Activated T-cell treated with anti-CD3 and anti-CD28 coated beads, Interleukin-2, amount 50 U/mL, for 48 hours (primary cell): ENCODE data around the gene CHRM2.

Experiments used
- DNase-seq, 2 experiments: peaks; one replicate each; pipeline ENCODE4 v3.0.0-alpha.2; 2020

The CHRM2 gene

DNA sequence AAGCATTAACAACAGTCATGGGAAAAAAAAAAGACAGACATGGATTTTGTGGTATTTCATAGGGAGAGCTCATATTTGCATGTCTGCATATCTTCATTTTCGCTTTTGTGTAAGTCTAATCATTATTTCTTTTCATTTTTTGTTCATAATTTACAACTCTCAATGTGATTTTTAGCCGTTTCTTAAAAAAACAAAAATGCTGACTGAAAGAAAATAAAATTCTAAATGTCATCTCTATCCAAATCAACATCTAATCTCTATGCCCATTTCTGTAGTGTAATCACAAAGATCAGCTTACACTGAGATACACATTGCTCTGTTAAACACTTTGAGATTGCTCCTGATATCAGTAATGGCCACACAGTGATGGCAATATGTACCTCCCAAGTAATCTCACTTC, 29.2 kb downstream of the CHRM2 start:
- no peak for DNase-seq

- no peak for DNase-seq
These were observed 31.6 kb downstream of the CHRM2 start for GRCh38 chr7:136900005-136900404.

DNA sequence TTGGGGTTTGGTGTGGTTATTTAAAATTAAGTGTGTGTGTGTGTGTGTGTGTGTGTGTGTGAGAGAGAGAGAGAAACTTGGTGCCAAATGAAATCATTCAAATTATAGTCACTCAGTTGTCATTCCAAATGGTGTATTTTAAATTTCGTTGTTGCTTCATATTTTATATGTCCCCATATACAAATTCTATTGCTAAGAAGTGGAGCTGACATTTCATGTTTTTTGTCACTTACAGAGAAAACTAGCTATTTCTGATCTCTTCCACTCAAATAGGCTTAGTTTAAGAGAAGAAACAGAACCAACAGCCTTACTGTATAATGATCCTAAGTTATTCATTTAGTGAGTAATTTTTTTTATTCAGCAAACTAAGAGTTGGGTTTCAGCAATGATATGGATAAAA, 42.3 kb downstream of the CHRM2 start:
- no peak for DNase-seq

DNA sequence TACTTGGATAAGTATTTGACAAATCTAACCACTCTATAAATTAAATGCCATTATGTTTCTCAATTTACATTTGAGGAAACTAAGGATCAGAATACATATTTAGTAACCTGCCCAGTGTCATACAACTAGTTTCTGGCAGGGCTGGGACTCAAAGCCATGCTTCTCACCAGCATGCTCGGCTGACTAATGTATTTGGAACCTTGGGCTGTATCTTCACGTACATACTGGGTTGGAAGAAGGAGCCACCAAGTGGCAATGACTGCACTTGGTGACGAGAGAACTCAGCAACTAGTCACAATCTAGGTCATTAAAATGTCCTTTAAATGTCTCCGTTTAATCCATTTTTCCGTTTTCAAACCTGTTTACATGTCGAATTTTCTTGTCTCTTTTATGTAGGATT, 42.9 kb downstream of the CHRM2 start:
- DNase-seq, result no peak

- DNase-seq, result no peak
These were observed 43.9 kb downstream of the CHRM2 start for GRCh38 chr7:136912339-136912738.

- no peak for DNase-seq
These were observed 45.6 kb downstream of the CHRM2 start for GRCh38 chr7:136914016-136914415.

- no peak for DNase-seq
These were observed 51.4 kb downstream of the CHRM2 start for GRCh38 chr7:136919820-136920219.

DNA sequence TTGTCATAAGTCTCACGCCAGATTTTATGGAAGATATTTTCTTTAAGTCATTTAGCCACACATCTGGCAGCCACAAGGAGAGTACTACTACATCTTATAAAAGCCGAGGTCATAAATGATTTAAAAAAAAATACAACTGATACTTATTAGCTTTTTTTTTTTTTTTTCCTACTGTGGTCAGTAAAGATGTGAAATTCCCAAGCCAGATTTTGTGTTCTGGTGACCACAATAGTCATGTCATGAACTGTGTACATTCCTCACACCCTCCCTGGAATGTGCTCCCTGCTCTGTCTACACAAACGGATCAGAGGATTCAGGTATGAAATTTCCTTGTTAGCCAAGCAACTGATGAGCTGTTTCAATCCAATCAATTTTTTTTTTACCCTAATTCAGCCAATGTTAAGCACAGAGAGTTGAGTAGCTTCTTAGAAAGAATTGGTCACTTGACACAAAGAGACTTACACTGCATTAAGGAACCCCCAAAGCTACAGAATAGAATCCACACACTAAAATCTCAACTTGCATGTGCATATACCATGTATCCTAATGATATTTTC, 54.7 kb downstream of the CHRM2 start:
- DNase-seq, result no peak

GRCh38 chr7:136925044-136925443, 56.6 kb downstream of the CHRM2 start:
- DNase-seq, result no peak

DNA sequence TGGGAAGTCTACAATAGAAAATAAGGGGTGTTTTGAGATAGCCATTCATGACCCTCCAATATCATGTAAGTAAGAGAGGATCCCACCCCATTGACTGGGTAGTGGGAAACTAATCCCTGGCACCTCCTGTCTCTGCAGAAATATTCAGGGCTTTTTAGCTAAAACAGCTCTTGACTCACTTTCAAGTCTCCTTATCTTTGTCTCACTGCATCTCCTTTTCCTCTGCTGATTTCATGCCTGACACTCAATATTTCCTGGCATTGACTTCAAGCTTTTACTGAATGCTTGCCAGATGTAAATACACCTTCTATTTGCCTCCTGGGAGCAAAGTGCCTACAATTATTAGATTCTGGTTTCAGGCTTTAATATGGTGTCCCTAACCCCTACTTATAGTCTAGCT, 57.1 kb downstream of the CHRM2 start:
- no peak for DNase-seq

DNA sequence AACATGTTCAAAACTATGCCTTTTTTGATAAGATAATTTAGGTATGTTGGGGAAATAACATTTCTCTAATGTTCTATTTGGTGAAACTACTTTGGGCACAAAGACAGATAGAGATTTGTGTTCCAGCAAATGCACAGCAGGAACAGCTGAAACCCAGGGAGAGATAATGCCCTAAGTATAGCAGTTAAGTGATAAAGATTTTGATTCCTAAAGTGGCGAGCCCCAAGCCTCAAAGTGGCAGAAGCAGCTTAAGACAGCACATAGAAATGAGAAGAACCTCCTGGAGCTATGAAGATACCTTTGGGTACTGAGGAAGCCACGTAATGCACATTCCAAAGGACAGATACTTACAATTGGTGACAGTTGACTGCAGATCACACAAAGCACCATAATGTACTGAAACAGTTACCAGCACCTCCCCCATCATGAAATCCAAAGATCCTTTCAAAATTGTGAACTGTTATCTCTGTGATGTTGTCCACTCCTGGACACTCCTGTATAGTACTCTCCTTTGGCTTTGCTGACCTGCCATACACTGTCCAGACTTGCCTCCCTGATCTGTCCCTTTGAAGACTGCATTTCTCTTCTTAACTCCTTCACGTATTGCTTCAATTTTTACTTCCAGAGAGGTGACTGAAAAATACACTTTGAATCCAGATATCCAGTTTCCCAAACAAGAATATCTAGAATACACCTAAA, 62.9 kb downstream of the CHRM2 start:
- DNase-seq, result no peak

DNA sequence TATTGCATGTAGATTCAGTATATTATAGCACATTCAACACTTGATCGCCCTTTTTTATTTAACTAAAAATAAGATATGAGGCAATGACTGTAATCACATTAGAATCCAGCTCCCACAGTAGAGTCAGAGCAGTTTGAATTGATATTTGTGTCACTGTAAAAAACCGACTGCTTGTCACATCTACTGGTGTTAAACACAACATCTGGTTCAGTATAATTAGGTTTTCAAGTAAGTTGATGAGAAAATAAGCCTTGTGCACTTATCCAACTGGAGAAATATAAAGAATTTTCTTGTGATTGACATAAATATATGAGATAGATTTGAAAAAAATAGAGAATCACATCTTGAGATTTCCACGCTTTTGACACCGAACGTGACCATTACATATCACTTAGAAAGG, 69.0 kb downstream of the CHRM2 start:
- no peak for DNase-seq

DNA sequence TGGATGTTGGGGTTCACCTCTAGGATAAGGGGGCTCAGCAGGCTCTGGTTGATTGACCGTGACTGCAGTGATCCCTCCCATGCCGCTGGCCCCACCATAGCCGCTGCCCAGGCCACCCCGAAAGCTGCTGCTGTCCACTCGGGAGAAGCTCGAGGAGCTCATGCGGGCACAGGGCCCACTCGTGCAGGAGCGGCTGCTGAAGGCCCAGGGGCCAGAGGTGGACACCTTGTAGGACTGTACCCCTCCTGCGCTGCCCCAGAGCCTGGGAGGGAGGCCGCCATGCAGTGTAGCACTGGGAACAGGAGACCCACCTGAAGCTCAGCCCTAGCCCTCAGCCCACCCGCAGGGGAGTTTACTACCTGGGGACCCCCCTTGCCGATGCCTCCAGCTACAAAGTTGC, 70.0 kb downstream of the CHRM2 start:
- no peak for DNase-seq

DNA sequence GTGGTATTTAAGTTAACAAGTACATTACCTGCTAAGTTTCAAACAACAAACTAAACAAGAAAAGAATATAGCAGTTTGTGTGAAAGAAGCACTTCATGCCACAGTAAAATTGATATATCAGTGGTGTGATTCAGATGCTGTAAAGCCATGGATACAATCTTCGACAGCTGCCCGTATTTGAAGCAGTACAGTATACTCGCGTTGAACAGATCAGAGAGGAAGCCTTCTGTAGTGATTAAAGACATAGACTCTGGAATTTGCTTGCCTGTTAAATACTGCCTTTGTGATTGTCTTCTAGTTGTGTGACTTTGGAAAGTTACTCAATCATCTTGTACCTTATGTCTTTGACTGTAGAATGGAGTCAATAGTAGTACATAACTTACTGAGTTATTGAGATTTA, 71.7 kb downstream of the CHRM2 start:
- no peak for DNase-seq

DNA sequence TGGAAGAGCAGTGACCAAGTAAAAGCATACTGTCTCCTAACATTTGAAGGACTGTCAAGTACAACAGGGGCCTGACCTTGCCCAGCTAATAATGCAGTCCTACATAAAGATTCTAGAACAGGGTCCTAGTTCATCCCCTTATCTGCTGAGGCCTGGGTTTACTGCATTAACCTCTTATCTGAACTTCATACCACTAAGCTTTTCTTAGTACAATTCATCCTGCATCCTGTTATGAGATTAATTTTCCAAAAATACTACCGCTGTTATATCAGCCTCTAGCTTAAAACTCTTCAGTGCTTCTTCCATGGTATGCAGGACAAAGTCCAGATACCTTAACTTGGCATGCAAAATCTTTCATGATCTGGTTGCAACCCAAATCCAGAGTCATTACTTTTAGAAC, 72.5 kb downstream of the CHRM2 start:
- no peak for DNase-seq

GRCh38 chr7:136941816-136942215, 73.4 kb downstream of the CHRM2 start:
- no peak for DNase-seq

- DNase-seq, result no peak
These were observed 73.9 kb downstream of the CHRM2 start for GRCh38 chr7:136942401-136942800.

- DNase-seq, result no peak
These were observed 74.5 kb downstream of the CHRM2 start for GRCh38 chr7:136942994-136943393.

GRCh38 chr7:136947347-136947746, 78.9 kb downstream of the CHRM2 start:
- DNase-seq, result no peak

DNA sequence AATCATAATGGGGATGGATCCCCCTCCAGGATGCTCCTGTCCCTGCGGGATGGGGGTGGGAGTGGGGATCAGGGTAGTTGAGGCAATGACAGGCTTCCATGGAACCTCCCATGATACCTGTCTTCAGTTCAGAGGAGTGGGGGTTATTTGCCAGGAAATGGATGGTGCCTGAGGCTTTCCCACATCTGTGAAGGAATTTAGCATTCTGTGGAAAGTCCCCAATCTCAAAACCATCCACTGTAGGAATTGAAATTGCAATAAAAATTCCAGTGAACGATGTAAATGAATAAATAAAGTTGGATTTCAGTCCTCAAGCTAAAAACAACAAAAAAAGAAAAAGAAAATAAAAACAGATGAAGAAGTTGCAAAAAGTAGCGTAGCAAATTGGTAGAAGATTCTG, 81.9 kb downstream of the CHRM2 start:
- DNase-seq, result no peak

DNA sequence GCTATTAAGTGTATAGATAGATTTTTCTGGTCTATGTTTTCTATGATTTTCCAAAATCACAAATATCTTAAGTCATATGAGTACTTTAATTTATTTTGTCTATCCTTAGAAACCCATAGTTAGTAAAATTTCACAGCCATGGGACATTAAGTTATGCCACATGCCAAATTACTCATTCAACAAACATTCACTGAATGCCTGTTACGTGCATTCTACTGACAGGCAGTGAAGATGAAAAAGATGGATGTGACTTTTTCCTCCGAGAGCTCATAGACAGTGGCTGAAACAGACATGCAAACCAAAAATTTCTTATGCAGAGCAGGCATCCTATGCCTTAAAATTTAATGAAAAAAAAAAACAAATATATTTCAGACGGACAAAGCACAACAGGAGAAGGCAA, 84.9 kb downstream of the CHRM2 start:
- no peak for DNase-seq

- no peak for DNase-seq
These were observed 87.8 kb downstream of the CHRM2 start for GRCh38 chr7:136956232-136956631.

DNA sequence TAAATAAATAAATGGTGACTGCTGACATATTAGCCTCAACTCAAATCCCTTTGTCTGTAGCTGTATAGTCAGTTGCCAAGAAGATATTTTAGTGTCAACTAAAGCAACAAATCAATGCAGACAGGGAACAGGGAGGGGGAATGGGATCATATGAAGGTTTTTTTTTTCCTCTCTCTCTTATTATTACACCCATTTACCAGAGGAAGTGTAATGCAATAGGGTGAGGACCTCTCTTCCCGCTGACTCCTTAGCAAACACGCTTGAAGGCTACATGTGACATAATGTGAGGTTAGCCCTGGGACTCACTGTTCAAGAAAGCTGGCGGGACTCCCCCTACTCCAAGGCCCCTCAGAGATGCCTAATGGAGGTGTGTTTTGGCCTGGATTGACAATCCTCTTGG, 88.2 kb downstream of the CHRM2 start:
- DNase-seq, result no peak

GRCh38 chr7:136957391-136957790, 88.9 kb downstream of the CHRM2 start:
- DNase-seq, result no peak

- no peak for DNase-seq
These were observed 89.6 kb downstream of the CHRM2 start for GRCh38 chr7:136958016-136958415.
